A549 (cell line): ENCODE measurements around the gene TMPRSS7. TPM values are rescaled to one million over a fixed set of nuclear protein-coding genes. Genes with fewer than 3 reads are reported as not detected.

Experiments
- ATAC-seq, 2 experiments: fragments of 200-7000 bp in 1 of 2; fragments of >200 bp in 1 of 2; cut with Nextera tagmentation in 1 of 2; cut with Tn5 transposase in 1 of 2; 3 replicates each; pipeline versions ENCODE4 v1.8.0 to v1.9.1; 2018 to 2020; ENCODE audit warnings: mild to moderate bottlenecking in 1 of 2, moderate library complexity in 1 of 2
- CTCF ChIA-PET: fragments of 300-600 bp; sonication (Branson Sonifier 250); formaldehyde crosslinking; extraction: SDS; loops from one replicate; lab custom pipeline; 2021; ENCODE audit warnings: antibody characterized with exemption, inconsistent platforms; lab: Yijun Ruan, JAX
- POLR2A ChIA-PET: fragments of 350-600 bp; formaldehyde crosslinking; extraction: SDS; loops from one replicate; lab custom pipeline; 2021; ENCODE audit warnings: antibody characterized with exemption, inconsistent platforms; lab: Yijun Ruan, JAX
- DNase-seq, 2 experiments: peaks; one replicate each; pipeline versions ENCODE4 v3.0.0 to v3.0.0-alpha.2; 2011 to 2016; ENCODE audit warnings: low read depth in 1 of 2, low spot score in 1 of 2
- FAIRE-seq: peaks from 2 replicates; lab custom pipeline; 2011; peaks lifted over from hg19 to GRCh38; lab: Jason Lieb, UNC
- H3K27ac ChIP-seq, 2 experiments: fragments of >200 bp; sonication (Bioruptor Twin); formaldehyde crosslinking; 3 replicates each; pipeline ENCODE4 v1.5.1; 2016 to 2017
- H3K4me1 ChIP-seq: fragments of >200 bp; sonication (Bioruptor Twin); formaldehyde crosslinking; 3 replicates; pipeline ENCODE4 v1.6.1; 2016
- H3K4me2 ChIP-seq: fragments of >200 bp; sonication (Bioruptor Twin); formaldehyde crosslinking; 3 replicates; pipeline ENCODE4 v1.6.1; 2016
- H3K4me3 ChIP-seq: fragments of >200 bp; sonication (Bioruptor Twin); formaldehyde crosslinking; 3 replicates; pipeline ENCODE4 v1.5.1; 2016
- H3K9me3 ChIP-seq: fragments of >200 bp; sonication (Bioruptor Twin); formaldehyde crosslinking; 3 replicates; pipeline ENCODE4 v1.6.1; 2016
- BCL3 ChIP-seq: fragments of >200 bp; sonication (Bioruptor Twin); formaldehyde crosslinking; IDR thresholded peaks from 3 replicates; pipeline ENCODE4 v1.6.1; 2016
- BHLHE40 ChIP-seq: IDR thresholded peaks from 2 replicates; pipeline ENCODE4 v1.6.1; 2012; ENCODE audit warnings: low read depth, low read length, inconsistent platforms
- CBX8 ChIP-seq: fragments of 200-600 bp; sonication (generic); IDR thresholded peaks from 2 replicates; pipeline ENCODE4 v1.6.1; 2016
- CTCF ChIP-seq: fragments of >200 bp; sonication (Bioruptor Twin); formaldehyde crosslinking; IDR thresholded peaks from 3 replicates; pipeline ENCODE4 v1.5.1; 2016
- EP300 ChIP-seq, 2 experiments: fragments of >200 bp; sonication (Bioruptor Twin); formaldehyde crosslinking; IDR thresholded peaks; 2 replicates in 1 of 2; 3 replicates in 1 of 2; pipeline ENCODE4 v1.6.1; 2016 to 2017
- FOSL2 ChIP-seq, 2 experiments: fragments of 450-650 bp in 1 of 2; fragments of >200 bp in 1 of 2; sonication (Bioruptor Twin) in 1 of 2; formaldehyde crosslinking; IDR thresholded peaks; 2 replicates each; pipeline versions ENCODE4 v1.5.0 to v1.6.1; 2016 to 2020; ENCODE audit warnings: mild to moderate bottlenecking in 1 of 2, moderate library complexity in 1 of 2
- HEYL ChIP-seq: fragments of 250-450 bp; sonication (Bioruptor Pico); IDR thresholded peaks from 2 replicates; pipeline ENCODE4 v1.8.0; 2021; ENCODE audit warnings: mild to moderate bottlenecking, moderate library complexity
- JUN ChIP-seq, 2 experiments: fragments of >200 bp; sonication (Bioruptor Twin); formaldehyde crosslinking; IDR thresholded peaks; 2 replicates in 1 of 2; 3 replicates in 1 of 2; pipeline ENCODE4 v1.6.1; 2016 to 2017
- NR3C1 ChIP-seq: fragments of >200 bp; sonication (Bioruptor Twin); formaldehyde crosslinking; IDR thresholded peaks from 3 replicates; pipeline ENCODE4 v1.6.1; 2017
- RAD21 ChIP-seq, 2 experiments: fragments of >200 bp in 1 of 2; sonication (Bioruptor Twin) in 1 of 2; formaldehyde crosslinking in 1 of 2; IDR thresholded peaks in 1 of 2; conservative IDR thresholded peaks in 1 of 2; 2 replicates in 1 of 2; 3 replicates in 1 of 2; pipeline ENCODE4 v1.6.1; 2012 to 2018; ENCODE audit warnings: inconsistent platforms in 1 of 2
- RFX5 ChIP-seq: fragments of 450-650 bp; IDR thresholded peaks from 2 replicates; pipeline ENCODE4 v1.7.1; 2014; ENCODE audit warnings: antibody characterized with exemption, mild to moderate bottlenecking, moderate library complexity
- SMC3 ChIP-seq: fragments of >200 bp; sonication (Bioruptor Twin); formaldehyde crosslinking; IDR thresholded peaks from 3 replicates; pipeline ENCODE4 v1.6.1; 2018; ENCODE audit warnings: inconsistent platforms
- TFCP2L1 ChIP-seq: fragments of 250-450 bp; sonication (Bioruptor Pico); IDR thresholded peaks from 2 replicates; pipeline ENCODE4 v1.5.0; 2021; ENCODE audit warnings: mild to moderate bottlenecking
- ZNF302 ChIP-seq: fragments of 250-450 bp; sonication (Bioruptor Pico); IDR thresholded peaks from 2 replicates; pipeline ENCODE4 v1.9.0; 2021; ENCODE audit warnings: inconsistent platforms, mild to moderate bottlenecking, moderate library complexity
- WGBS: methylation state at CpG from one replicate; pipeline ENCODE4 v1.1.6; 2017; ENCODE audit errors: missing lambda C conversion rate; 5-methylcytosine and 5-hydroxymethylcytosine counted together
- polyA plus RNA-seq, 4 experiments: library from polyadenylated mRNA; depleted of rRNA in 3 of 4; stranded (reverse); fragments of >200 nt; fragmentation: RNase III in 1 of 4; extraction: RNeasy Plus Mini Kit Qiagen cat#74134 plus additional on column Dnase treatment in 1 of 4; gene quantifications; 2 replicates in 3 of 4; 3 replicates in 1 of 4; pipeline ENCODE4 v1.2.3, GENCODE V29; 2011 to 2017
- TF ChIP-seq, protein P1 (sequence below): IDR thresholded peaks from 2 replicates; pipeline ENCODE4 v1.6.1; 2012
- TF ChIP-seq, protein P2 (sequence below): fragments of 150-350 bp; IDR thresholded peaks from 2 replicates; pipeline ENCODE4 v1.6.1; 2014; ENCODE audit warnings: low read depth, mild to moderate bottlenecking, low read length
- TF ChIP-seq, protein P3 (sequence below): fragments of >200 bp; sonication (Bioruptor Twin); formaldehyde crosslinking; IDR thresholded peaks from 2 replicates; pipeline ENCODE4 v1.6.1; 2016

TMPRSS7 gene
- polyA plus RNA-seq, 2 of the 4 experiments (the other 2 are of a cell fraction), result 0.04 to 0.09 TPM

- no peak overlapping the region for H3K27ac ChIP-seq
- peak; percentile 94 to 97 for ATAC-seq
Measured at GRCh38 chr3:111989061-111989678, 45.4 kb upstream of the TMPRSS7 start.

GRCh38 chr3:111993038-111993437, 41.5 kb upstream of the TMPRSS7 start:
- Histone ChIP-seq H3K4me2 (no peak overlapping the region), H3K27ac (no peak overlapping the region), H3K9me3 (no peaks in the 10 kb centered on the region), H3K4me3 (no peak overlapping the region), H3K4me1 (peaks cover 2% of the 10 kb centered on the region; the same call in 1 of the 3 replicates)
- CTCF ChIA-PET, result interaction anchor here (1.7 to 11.4 kb wide), 5 partner anchors 10 to 275 kb away, joined by 5 to 189 read pairs (median 16); no protein-coding TSS in a partner anchor
- POLR2A ChIA-PET, result no interaction called here
- ATAC-seq (no peak), DNase-seq (no peak), FAIRE-seq (no peak)
- 90% methylated on average over 2 of the region's 2 CpGs for WGBS
- no peak for TF ChIP-seq BHLHE40
- no peak for TF ChIP-seq BCL3
- no peak for TF ChIP-seq HEYL
- TF ChIP-seq, protein P1, sequence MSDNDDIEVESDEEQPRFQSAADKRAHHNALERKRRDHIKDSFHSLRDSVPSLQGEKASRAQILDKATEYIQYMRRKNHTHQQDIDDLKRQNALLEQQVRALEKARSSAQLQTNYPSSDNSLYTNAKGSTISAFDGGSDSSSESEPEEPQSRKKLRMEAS, result no peak
- no peak for TF ChIP-seq EP300 (IDR thresholded peaks at IDR 0.05)
- no peak for TF ChIP-seq SMC3
- TF ChIP-seq NR3C1, result no peak
- no peak for TF ChIP-seq JUN (IDR thresholded peaks at IDR 0.05)
- TF ChIP-seq, protein P2, sequence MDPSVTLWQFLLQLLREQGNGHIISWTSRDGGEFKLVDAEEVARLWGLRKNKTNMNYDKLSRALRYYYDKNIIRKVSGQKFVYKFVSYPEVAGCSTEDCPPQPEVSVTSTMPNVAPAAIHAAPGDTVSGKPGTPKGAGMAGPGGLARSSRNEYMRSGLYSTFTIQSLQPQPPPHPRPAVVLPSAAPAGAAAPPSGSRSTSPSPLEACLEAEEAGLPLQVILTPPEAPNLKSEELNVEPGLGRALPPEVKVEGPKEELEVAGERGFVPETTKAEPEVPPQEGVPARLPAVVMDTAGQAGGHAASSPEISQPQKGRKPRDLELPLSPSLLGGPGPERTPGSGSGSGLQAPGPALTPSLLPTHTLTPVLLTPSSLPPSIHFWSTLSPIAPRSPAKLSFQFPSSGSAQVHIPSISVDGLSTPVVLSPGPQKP, result no peak
- TF ChIP-seq FOSL2 (IDR thresholded peaks at IDR 0.05), result no peak
- no peak for TF ChIP-seq FOSL2 (CRISPR knock-in tag; IDR thresholded peaks at IDR 0.05)

More at GRCh38 chr3:111989061-111989678, 45.4 kb upstream of the TMPRSS7 start:
- ChIA-PET POLR2A (interaction anchor here (0.7 to 1.3 kb wide), 2 partner anchors 10 to 14 kb away, joined by 3 to 18 read pairs; partner anchors contain the start of gene ABHD10), CTCF (interaction anchor here (0.5 to 11.4 kb wide), 27 partner anchors 8 to 523 kb away, joined by 3 to 189 read pairs (median 6); partner anchors contain the start of genes ABHD10 and TAGLN3)
- whole genome bisulfite sequencing, result 33% methylated on average over 3 of the region's 3 CpGs
- Histone ChIP-seq H3K4me1 (peaks cover 2% of the 10 kb centered on the region; the same call in 1 of the 3 replicates), H3K4me2 (no peak overlapping the region), H3K9me3 (no peaks in the 10 kb centered on the region), H3K4me3 (no peak overlapping the region)
- FAIRE-seq (peak; percentile 93), DNase-seq (peak; percentile 49 to 71)
- TF ChIP-seq ZNF302, result no peak
- no peak for TF ChIP-seq HEYL
- TF ChIP-seq RFX5, result no peak
- no peak for TF ChIP-seq CBX8
- no peak for TF ChIP-seq TFCP2L1 (CRISPR knock-in tag)
- TF ChIP-seq, protein P3, sequence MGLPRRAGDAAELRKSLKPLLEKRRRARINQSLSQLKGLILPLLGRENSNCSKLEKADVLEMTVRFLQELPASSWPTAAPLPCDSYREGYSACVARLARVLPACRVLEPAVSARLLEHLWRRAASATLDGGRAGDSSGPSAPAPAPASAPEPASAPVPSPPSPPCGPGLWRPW, result no peak
- TF ChIP-seq SMC3, result peak; percentile 78
- peak; percentile 81 for TF ChIP-seq CTCF
- TF ChIP-seq RAD21 (conservative IDR thresholded peaks at IDR 0.05 in 1 of 2, IDR thresholded peaks at IDR 0.05 in 1 of 2), result peak; percentile 57 to 59
